AG04449 (cell line): ENCODE data around the gene ATP6V0B.

Experiments
- CTCF ChIA-PET: fragments of 350-600 bp; formaldehyde crosslinking; extraction: SDS; loops from one replicate; lab custom pipeline; 2021; ENCODE audit warnings: antibody characterized with exemption; lab: Yijun Ruan, JAX
- POLR2A ChIA-PET: fragments of 400-600, 350-600 bp; formaldehyde crosslinking; extraction: SDS; loops from one replicate; lab custom pipeline; 2020; ENCODE audit warnings: antibody characterized with exemption, inconsistent platforms; lab: Yijun Ruan, JAX
- DNase-seq: peaks from one replicate; pipeline ENCODE4 v3.0.0-alpha.2; 2010; ENCODE audit warnings: low read depth, low spot score
- H3K4me3 ChIP-seq: 2 replicates; pipeline ENCODE4 v1.5.1; 2011; ENCODE audit warnings: low read depth, mild to moderate bottlenecking, control low read depth, low read length
- TF ChIP-seq, protein P1 (sequence below): IDR thresholded peaks from one replicate; pipeline ENCODE4 v1.5.1; 2011; ENCODE audit warnings: mild to moderate bottlenecking, moderate library complexity, low read length, control low read depth, inconsistent platforms; ENCODE audit not compliant: insufficient read depth; ENCODE audit errors: missing control alignments

ATP6V0B gene

DNA sequence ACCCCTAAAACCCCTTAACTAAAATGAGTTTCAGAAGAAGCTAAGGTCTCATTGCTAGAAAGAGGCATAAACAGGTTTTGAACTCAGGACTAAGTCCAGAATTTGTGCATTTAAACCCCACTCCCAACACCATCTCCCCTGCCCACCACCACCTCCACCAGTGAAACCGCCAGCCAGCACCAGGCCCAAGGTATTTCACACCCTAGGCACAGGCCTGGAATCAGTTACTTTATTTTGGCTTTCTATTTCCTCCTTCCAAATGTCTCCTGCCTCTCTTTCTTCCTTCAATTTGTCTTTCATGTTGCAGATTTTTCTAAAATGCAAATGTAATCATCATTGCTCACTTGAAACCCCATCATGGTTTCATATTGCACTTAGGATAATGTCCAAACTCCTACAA is 29.9 kb upstream of the ATP6V0B start:
- CTCF ChIA-PET: interaction anchor here (1.0 to 10.1 kb wide), 3 partner anchors 12 to 180 kb away, joined by 3 to 167 read pairs (median 98); partner anchors contain the start of gene ARTN
- DNase-seq: no peak
- POLR2A ChIA-PET: no interaction called here
- TF ChIP-seq, protein P1, sequence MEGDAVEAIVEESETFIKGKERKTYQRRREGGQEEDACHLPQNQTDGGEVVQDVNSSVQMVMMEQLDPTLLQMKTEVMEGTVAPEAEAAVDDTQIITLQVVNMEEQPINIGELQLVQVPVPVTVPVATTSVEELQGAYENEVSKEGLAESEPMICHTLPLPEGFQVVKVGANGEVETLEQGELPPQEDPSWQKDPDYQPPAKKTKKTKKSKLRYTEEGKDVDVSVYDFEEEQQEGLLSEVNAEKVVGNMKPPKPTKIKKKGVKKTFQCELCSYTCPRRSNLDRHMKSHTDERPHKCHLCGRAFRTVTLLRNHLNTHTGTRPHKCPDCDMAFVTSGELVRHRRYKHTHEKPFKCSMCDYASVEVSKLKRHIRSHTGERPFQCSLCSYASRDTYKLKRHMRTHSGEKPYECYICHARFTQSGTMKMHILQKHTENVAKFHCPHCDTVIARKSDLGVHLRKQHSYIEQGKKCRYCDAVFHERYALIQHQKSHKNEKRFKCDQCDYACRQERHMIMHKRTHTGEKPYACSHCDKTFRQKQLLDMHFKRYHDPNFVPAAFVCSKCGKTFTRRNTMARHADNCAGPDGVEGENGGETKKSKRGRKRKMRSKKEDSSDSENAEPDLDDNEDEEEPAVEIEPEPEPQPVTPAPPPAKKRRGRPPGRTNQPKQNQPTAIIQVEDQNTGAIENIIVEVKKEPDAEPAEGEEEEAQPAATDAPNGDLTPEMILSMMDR: no peak
- no peak overlapping the region for H3K4me3 ChIP-seq

DNA sequence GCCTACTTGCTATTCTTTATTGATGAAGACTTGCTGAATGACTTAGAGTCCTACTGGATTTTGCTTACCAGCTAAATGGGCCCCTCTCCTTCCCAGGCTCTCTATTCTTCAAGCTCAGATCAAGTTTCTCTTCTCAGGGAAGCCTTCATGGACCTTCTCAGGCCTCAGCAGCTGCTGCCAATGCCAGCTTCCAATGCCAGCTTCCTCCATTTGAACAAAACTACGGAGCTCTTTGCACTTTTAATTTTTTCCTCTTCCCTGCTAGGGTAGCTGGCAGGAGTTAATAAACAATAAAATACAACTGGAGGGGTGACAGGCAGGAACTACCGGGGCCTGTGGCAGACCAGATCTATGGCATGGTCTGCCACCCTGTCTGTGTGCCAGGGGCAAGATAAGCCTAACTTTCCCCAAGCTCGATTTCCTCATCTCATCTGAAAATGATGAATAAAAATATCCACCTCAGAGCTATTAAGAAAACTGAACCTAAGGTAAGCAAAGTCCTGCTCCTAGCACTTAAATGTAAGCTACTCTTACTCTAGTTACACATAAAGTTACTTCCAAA is 29.0 kb upstream of the ATP6V0B start:
- ChIA-PET POLR2A (interaction anchor here (0.6 kb wide), 1 partner anchor 570 kb away, joined by 4 read pairs; no protein-coding TSS in a partner anchor), CTCF (interaction anchor here (0.6 to 10.1 kb wide), 12 partner anchors 9 to 416 kb away, joined by 3 to 167 read pairs (median 4); partner anchors contain the start of gene ARTN)
- H3K4me3 ChIP-seq: peak overlapping the region; percentile 86
- no peak for DNase-seq
- TF ChIP-seq, protein P1: no peak

DNA sequence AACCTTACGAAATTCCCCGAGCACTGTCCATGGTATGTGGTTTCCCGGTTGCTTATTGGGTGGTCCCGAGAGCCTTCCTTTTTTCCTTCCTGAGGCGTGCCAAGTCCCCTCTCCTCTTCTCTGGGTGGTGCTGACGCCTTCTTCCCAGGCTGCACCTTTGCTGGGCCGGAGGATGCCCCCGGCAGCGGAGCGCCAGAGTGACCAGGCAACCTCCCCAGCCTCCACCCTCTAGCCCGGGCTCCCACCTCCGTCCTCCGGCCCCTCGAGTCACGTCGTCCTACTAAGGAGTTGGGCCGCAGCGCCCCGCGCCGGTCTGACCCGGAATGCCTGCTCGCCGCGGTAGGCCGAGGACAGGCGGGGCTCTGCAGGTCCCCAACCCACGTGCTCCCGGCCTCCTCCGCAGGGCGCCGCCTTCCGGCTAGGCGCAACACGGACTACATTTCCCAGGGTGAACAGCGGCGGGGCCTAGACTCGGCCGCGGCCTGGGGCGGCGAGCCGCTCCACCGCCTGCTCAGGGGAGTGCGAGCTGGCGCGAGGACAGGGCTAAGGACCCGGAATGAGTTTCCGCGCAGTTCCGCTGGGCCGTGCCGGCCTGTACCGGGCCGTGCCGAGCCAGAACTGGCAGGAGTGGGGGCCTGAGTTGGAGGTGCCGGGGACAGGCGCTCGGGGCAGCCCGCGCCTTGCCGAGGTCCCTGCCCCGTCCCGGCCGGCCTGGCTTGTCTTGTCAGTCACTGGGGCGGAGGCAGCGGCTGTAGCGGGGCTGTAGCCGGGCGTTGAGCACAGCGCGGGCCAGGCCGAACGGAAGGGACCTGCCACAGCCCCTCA is 28.3 kb upstream of the ATP6V0B start, which contains the start of gene IPO13:
IPO13 (plus strand) TSS at position 715 of the 825 bp plus-strand sequence. CDS start 651 bp downstream, outside the sequence.
- TF ChIP-seq, protein P1: peak; percentile 67
- peak; percentile 38 for DNase-seq
- POLR2A ChIA-PET: interaction anchor here (0.6 to 1.6 kb wide), 2 partner anchors 10 to 571 kb away, joined by 4 read pairs; no protein-coding TSS in a partner anchor
- peak within 1 kb of the TSS; percentile 86 for H3K4me3 ChIP-seq
- CTCF ChIA-PET: interaction anchor here (0.6 to 10.1 kb wide), 18 partner anchors 9 to 416 kb away, joined by 3 to 167 read pairs (median 4); partner anchors contain the start of genes ARTN and DPH2

DNA sequence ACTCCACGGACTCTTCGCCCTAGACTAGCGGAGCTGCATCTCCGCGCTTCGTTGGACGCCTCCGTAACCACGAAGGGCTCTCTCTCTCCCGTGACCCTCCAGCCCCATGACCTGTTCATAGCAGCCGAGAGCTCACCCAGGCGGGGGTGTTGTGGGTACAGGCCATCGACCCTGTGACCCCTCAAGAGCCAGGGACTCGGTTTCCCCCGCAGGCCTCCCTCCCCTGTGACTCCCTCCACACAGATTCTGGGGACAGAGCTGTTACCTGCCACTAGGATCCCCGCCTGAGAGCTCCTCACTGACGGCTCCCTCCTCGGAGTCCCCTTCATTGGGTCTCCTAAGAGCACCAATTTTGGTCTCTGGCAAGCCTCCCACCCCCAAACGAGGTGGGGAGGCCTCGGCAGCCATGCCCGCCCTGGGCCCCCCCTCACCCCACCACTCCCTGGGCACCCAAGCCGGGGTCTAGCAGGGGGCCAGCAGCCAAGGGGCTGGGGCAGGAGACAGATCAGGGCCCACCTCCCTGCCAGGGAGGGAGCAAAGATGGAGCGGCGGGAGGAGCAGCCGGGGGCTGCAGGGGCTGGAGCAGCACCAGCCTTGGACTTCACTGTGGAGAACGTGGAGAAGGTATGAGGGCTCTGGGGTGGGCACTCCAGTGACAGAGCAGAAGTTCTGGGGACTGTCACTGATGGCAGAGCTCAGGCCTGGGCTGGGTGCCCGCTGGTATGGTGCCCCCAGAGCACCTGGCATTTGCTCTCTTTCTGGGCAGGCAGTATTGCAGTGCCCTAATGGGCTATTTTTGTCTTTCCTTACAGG is 27.5 kb upstream of the ATP6V0B start:
- DNase-seq: no peak

DNA sequence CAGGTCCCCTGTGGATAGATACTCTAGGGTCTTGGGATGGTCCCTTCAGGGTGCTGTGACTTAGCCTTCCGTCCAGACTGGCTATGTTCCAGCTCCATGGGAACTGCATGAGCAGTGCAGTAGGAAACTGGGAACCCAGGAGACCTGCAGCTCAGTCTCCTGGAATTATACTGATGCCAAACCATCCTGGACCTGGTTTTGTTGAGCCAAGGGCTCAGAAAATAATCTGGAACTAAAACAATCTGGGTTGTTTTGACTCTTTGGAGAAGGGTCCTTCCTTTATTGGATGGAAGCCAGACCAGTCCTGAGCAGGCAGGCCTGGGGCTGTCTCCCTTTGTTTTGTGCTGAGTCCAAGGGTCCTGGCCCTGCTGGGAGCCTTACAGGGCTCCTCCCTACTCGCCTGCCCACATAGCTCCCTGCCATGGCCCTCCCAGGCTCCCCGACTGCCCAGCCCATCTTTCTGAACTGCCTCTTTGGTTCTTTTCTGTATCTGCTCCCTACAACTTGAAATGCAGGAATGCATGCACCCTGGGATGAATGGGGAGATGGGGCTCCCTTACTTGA is 26.8 kb upstream of the ATP6V0B start:
- DNase-seq: no peak
- peak overlapping the region; percentile 86 for H3K4me3 ChIP-seq
- ChIA-PET CTCF (interaction anchor here (1.4 to 10.1 kb wide), 7 partner anchors 8 to 183 kb away, joined by 4 to 167 read pairs (median 8); partner anchors contain the start of genes ARTN and DPH2), POLR2A (interaction anchor here (1.6 kb wide), 1 partner anchor 8 kb away, joined by 4 read pairs; no protein-coding TSS in a partner anchor)
- TF ChIP-seq, protein P1: no peak

More for the DNA sequence above, 27.5 kb upstream of the ATP6V0B start:
- ChIA-PET CTCF (interaction anchor here (1.0 to 10.1 kb wide), 11 partner anchors 9 to 211 kb away, joined by 3 to 167 read pairs (median 5); partner anchors contain the start of genes ARTN and DPH2), POLR2A (interaction anchor here (1.6 kb wide), 1 partner anchor 9 kb away, joined by 4 read pairs; no protein-coding TSS in a partner anchor)
- peak overlapping the region; percentile 86 for H3K4me3 ChIP-seq
- TF ChIP-seq, protein P1: no peak
